Activated CD8-positive, alpha-beta memory T cell treated with anti-CD3 and anti-CD28 coated beads for 36 hours (primary cell): Measurements from ENCODE around the gene MCC. TPM values are rescaled to one million over a fixed set of nuclear protein-coding genes. Genes with fewer than 3 reads are reported as not detected.

Experiments
- CTCF ChIA-PET: fragments of 350-600 bp; sonication (Branson Sonifier 250); formaldehyde crosslinking; loops from one replicate; lab custom pipeline; 2021; ENCODE audit warnings: antibody characterized with exemption; lab: Charles Lee
- POLR2A ChIA-PET: fragments of 350-600 bp; sonication (Branson Sonifier 250); formaldehyde crosslinking; loops from one replicate; lab custom pipeline; 2021; ENCODE audit warnings: antibody characterized with exemption; lab: Charles Lee
- total RNA-seq, 2 experiments: library from RNA; stranded (reverse); gene quantifications; one replicate each; pipeline ENCODE4 v1.2.3, GENCODE V29; 2021

Gene MCC
- total RNA-seq: 1 to 10 TPM; 4.8 to 4.9 TPM

DNA sequence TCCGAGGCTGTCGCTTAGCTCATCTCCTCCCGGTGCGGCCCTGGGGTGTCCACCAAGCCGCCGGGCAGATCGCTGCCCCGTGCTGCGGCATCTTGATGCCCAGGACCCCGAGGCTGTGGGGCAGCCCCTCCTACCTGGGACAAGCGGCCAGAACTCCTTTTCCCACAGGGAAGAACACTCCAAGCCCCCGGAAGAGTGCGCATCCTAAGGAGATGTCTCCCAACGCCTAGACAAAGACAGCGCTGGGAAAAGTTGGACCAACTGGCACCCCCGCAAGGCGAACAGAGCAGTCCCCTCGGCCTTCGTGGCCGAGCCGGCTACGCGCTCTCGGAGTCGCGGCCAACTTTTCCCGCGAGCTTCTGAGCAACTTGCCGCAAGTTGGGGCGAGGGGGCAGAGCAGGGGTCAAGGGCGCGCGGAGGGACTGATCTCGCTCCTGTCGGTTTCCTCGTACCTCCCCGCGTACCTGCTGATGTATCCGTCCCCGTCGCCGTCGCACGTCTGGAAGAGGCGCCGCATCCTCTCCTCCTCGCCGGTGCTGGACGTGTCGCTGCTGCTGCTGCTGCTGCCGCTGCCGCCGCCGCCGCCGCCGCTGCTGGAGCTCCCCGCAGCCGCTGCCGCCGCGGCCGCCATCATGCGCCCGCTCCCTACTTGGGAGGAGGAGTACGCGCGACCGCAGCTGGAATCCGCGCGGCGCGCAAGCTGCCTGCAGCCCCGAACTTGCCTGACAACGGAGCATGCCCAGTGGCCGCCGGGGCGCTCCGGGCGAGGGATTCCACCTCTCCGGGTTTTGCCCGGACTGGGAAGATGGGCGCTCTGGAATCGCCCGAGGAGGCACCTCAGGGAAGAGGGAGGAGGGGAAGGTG, at the start of gene MCC:
Gene MCC, minus strand, starts transcription at position 673 of the 864 bp plus-strand sequence.
- POLR2A ChIA-PET: no interaction called here
- CTCF ChIA-PET: no interaction called here

GRCh38 chr5:113531481-113532159, 43.4 kb upstream of the MCC start:
- CTCF ChIA-PET: no interaction called here
- POLR2A ChIA-PET: no interaction called here

- CTCF ChIA-PET: no interaction called here
Measured at GRCh38 chr5:113527746-113528145, 39.5 kb upstream of the MCC start.

DNA sequence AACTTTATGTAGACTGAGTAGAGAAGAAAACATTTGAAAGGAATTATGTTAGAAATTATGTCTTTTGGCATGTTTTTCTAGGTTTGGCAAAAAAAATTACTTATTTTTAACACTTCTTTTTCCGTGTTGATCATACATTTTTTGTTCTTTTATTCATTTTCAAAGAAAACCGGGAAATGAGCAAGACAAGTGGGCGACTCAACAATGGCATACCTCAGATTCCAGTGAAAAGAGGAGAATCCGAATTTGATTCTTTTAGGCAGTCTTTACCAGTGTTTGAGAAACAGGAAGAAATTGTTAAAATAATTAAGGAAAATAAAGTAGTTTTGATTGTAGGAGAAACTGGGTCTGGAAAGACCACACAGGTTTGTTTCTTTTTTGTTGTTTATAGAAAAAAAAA, 38.2 kb upstream of the MCC start:
- ChIA-PET CTCF (no interaction called here), POLR2A (no interaction called here)

More at GRCh38 chr5:113527746-113528145, 39.5 kb upstream of the MCC start:
- POLR2A ChIA-PET: no interaction called here

DNA sequence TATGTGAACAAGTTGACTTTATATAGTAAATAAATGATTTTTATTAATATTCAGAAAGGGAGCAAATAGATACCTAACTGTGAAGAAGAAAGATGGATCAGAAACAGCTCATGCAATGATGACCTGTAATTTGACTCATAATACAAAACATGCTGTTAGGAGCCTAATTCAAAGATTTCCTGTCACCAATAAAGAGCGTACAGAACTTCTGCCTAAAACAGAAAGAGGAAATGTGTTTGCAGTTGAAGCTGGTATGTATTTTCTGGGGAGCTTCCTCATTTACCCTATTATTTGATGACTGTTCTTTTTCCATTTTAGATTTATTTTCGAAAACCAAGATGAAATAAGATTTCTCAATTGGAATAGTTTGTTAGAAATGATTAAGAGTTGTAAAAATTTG, 36.7 kb upstream of the MCC start:
- ChIA-PET POLR2A (no interaction called here), CTCF (no interaction called here)

DNA sequence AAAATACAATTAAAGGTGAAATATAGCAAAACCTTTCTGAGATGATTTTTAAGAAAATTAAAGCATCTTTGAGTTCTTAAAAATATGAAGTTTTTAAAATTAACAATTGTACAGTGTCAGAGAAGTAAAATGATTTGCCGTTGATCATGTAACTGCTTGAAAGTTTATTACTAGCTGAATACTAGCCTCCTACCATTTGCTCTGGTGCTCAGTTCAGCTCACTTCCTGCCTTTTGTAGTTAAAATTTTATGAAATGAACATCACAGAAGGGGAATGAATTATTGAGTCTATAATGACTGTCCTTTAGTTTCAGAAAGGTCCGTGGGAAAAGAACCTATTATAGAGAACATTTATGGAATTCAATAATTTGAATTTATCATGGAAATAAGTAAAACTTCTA, 34.9 kb upstream of the MCC start:
- ChIA-PET POLR2A (no interaction called here), CTCF (no interaction called here)

- ChIA-PET POLR2A (no interaction called here), CTCF (no interaction called here)
Measured at GRCh38 chr5:113520899-113521298, 32.6 kb upstream of the MCC start.

GRCh38 chr5:113520429-113520828, 32.2 kb upstream of the MCC start:
- POLR2A ChIA-PET: no interaction called here
- CTCF ChIA-PET: no interaction called here

DNA sequence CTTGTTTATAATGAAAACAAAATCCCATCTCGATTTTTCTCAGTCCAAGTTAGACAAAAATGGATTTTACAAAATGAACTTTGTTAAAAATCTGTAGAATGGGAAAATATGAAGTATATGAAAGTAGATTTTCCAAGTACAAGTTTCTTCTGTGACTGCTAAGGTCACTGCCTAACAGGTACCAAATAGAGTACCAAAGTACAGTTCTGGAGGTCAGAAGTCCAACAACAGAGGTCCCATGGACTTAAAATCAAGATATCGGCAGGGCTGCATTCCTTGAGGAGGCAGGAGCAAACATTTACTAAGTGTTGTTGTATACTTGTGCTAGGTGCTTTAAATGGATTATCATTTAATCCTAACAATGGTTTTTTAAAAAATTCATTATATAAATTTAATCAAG, 31.2 kb upstream of the MCC start:
- ChIA-PET CTCF (no interaction called here), POLR2A (no interaction called here)

DNA sequence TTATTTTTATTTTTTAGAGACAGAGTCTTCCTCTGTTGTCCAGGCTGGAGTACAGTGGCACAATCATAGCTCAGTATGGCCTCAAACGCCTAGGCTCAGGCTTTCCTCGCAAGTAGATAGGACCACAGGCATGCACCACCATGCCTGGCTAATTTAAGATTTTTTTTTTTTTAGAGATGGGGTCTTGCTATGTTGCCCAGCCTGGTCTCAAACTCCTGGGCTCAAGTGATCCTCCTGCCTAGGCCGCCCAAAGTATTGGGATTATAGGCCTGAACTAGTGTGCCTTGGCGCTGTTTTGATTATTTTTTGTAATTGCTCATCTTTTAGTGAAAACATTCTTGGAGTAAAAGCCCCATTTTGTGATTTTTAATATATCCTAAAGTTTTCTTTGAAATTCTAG, 30.6 kb upstream of the MCC start:
- ChIA-PET CTCF (no interaction called here), POLR2A (no interaction called here)

GRCh38 chr5:113514289-113514635, 26.0 kb upstream of the MCC start:
- CTCF ChIA-PET: interaction anchor here (1.3 to 1.9 kb wide), 2 partner anchors 135 to 518 kb away, joined by 5 to 6 read pairs; no protein-coding TSS in a partner anchor
- POLR2A ChIA-PET: no interaction called here

- ChIA-PET POLR2A (interaction anchor here (1.0 kb wide), 1 partner anchor 538 kb away, joined by 3 read pairs; no protein-coding TSS in a partner anchor), CTCF (interaction anchor here (1.3 to 1.9 kb wide), 2 partner anchors 135 to 518 kb away, joined by 5 to 6 read pairs; no protein-coding TSS in a partner anchor)
Measured at GRCh38 chr5:113513384-113514288, 25.4 kb upstream of the MCC start, which contains the start of gene YTHDC2. TSS of gene YTHDC2 (plus strand) at chr5:113513694. CDS start at chr5:113513896, 202 bp downstream.

GRCh38 chr5:113512341-113512740, 24.1 kb upstream of the MCC start:
- POLR2A ChIA-PET: no interaction called here

GRCh38 chr5:113510836-113511451, 22.7 kb upstream of the MCC start:
- ChIA-PET POLR2A (no interaction called here), CTCF (interaction anchor here (1.3 kb wide), 1 partner anchor 463 kb away, joined by 3 read pairs; no protein-coding TSS in a partner anchor)

More at GRCh38 chr5:113512341-113512740, 24.1 kb upstream of the MCC start:
- CTCF ChIA-PET: interaction anchor here (0.5 kb wide), 1 partner anchor 1809 kb away, joined by 3 read pairs; no protein-coding TSS in a partner anchor

DNA sequence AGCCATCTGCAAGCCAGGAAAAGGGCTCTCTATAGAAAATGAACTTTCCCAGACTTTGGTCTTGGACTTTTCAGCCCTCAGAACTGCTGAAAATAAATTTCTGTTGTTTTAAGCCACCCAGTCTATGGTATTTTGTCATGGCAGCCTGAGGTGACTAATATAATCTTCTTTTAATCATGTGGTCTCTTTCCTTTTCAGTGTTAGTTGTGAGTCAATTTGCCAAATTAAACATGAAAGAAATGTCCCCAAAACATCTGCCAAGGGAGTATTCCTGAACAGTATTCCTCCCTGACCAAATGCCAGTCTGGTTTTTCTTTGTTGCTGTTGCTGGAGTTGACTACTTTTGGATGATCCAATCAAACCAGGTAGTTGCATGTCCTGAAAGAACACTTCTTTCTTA, 20.5 kb upstream of the MCC start:
- ChIA-PET CTCF (no interaction called here), POLR2A (no interaction called here)

GRCh38 chr5:113507601-113508000, 19.3 kb upstream of the MCC start:
- CTCF ChIA-PET: interaction anchor here (0.6 kb wide), 1 partner anchor 115 kb away, joined by 4 read pairs; no protein-coding TSS in a partner anchor
- POLR2A ChIA-PET: no interaction called here

- CTCF ChIA-PET: no interaction called here
- POLR2A ChIA-PET: no interaction called here
Measured at GRCh38 chr5:113505181-113505580, 16.9 kb upstream of the MCC start.

DNA sequence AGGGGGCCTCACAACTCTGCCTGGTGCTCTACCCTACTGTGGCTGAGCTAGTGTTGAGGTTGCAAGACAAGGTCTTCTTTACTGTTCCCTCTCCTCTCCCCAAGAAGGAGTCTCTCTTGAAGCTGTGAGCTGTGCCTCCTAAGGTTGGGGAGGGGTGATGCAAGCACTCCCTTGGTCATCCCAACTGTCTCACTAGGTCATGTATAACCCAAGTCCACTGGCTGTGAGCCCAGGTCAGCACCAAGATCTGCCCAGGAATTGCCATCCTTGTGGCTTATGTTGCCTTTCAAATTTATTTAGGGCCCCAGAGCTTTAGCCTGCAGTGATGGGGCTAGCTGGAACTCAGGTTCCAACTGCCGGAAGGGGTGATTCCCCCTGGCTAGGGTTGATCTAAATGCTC, 14.9 kb upstream of the MCC start:
- POLR2A ChIA-PET: no interaction called here

DNA sequence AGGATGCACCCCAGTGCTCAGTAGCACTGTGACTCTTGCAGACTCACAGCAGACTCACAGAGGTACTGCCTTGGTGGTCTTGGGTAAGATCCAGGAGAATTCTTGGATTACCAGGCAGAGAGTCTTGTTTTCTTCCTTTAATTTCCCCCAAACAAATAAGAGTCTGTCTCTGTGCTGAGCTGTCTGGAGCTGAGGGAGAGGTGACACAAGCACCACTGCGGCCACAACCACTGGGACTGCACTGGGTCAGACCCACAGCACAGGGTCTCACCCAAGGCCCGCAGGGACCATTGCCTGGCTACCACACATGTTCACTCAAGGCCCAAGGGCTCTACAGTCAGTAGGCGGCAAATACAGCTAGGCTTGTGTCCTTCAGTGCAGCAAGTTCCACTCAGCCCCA, 13.8 kb upstream of the MCC start:
- ChIA-PET POLR2A (no interaction called here), CTCF (no interaction called here)

More for the DNA sequence above, 14.9 kb upstream of the MCC start:
- CTCF ChIA-PET: no interaction called here
